ENCODE results near the gene SRPK2. TPM values are rescaled to one million over a fixed set of nuclear protein-coding genes. Genes with fewer than 3 reads are reported as not detected.
"Not testable (repeated sequence)": the region's sequence is repeated elsewhere in the genome, so short reads cannot be mapped to it uniquely, and the experiment has no call there.

SRPK2 gene
- total RNA-seq, 1 experiment from 2014 or later = 58.2 TPM

DNA sequence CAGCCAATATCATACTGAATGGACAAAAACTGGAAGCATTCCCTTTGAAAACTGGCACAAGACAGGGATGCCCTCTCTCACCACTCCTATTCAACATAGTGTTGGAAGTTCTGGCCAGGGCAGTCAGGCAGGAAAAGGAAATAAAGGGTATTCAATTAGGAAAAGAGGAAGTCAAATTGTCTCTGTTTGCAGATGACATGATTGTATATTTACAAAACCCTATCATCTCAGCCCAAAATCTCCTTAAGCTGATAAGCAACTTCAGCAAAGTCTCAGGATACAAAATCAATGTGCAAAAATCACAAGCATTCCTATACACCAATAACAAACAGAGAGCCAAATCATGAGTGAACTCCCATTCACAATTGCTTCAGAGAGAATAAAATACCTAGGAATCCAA is 129.8 kb downstream of the SRPK2 start:
- H3K36me3 ChIP-seq (ENCODE audit: control insufficient read depth, insufficient read depth, low read length); H3K9me3 ChIP-seq (ENCODE audit: control insufficient read depth, insufficient read depth, low read depth, low read length); ATAC-seq; in situ Hi-C loops (cut with HindIII; ENCODE audit: low pct_unique_long_range_greater_than_20kb, low sequenced_read_pairs); DNase-seq (ENCODE audit: low read depth, low spot score); H3K27ac ChIP-seq (ENCODE audit: low read length); CTCF ChIA-PET; intact Hi-C loops (cut with micrococcal nuclease; ENCODE audit: unreplicated experiment); POLR2A ChIA-PET; H3K4me3 ChIP-seq (ENCODE audit: low read depth in 2 of 2, low read length in 2 of 2); BruUV-seq (replicated peaks); H3K27me3 ChIP-seq (ENCODE audit: control insufficient read depth, insufficient read depth, low read length): not testable (repeated sequence)
- H3K4me1 ChIP-seq (ENCODE audit: control insufficient read depth, insufficient read depth, low read length) = peaks cover 11% of the 10 kb centered on the region

DNA sequence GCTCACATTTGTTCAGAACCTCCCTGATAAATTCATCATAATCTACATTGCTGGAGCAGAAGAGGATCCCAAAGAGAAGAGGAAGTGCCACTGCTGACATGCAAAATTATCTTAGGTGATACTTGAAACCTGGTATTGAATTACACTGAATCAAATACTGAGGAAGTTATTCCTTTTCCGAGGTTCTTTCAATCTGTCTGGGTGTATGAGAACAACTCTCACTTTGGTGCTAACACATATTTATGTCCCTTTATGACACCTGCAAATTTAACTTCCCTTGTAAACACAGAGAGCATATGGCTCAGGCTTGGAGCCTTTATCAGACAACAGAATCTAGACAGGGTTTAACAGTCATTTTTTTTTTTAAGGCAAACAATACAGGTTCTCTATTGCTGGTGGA is 131.4 kb downstream of the SRPK2 start:
- ATAC-seq (no peak), DNase-seq (ENCODE audit: low read depth, low spot score) (no peak)
- no peaks in the 10 kb centered on the region for H3K27me3 ChIP-seq (ENCODE audit: control insufficient read depth, insufficient read depth, low read length)
- in situ Hi-C loops (cut with HindIII; ENCODE audit: low pct_unique_long_range_greater_than_20kb, low sequenced_read_pairs) (no loop called here), intact Hi-C loops (cut with micrococcal nuclease; ENCODE audit: unreplicated experiment) (no loop called here)
- BruUV-seq (replicated peaks) = no TSS peak
- POLR2A ChIA-PET = no interaction called here
- H3K27ac ChIP-seq (ENCODE audit: low read length) = no peak overlapping the region
- TF ChIP-seq TCF7L2 (IDR thresholded peaks at IDR 0.05; ENCODE audit: low read depth, low read length) (no peak), POLR2AphosphoS5 (IDR thresholded peaks at IDR 0.05; ENCODE audit: low read depth, low read length) (no peak), SIN3A (IDR thresholded peaks at IDR 0.05; ENCODE audit: borderline replicate concordance, insufficient read depth, low read depth, low read length) (no peak)
- TF ChIP-seq, protein P1, sequence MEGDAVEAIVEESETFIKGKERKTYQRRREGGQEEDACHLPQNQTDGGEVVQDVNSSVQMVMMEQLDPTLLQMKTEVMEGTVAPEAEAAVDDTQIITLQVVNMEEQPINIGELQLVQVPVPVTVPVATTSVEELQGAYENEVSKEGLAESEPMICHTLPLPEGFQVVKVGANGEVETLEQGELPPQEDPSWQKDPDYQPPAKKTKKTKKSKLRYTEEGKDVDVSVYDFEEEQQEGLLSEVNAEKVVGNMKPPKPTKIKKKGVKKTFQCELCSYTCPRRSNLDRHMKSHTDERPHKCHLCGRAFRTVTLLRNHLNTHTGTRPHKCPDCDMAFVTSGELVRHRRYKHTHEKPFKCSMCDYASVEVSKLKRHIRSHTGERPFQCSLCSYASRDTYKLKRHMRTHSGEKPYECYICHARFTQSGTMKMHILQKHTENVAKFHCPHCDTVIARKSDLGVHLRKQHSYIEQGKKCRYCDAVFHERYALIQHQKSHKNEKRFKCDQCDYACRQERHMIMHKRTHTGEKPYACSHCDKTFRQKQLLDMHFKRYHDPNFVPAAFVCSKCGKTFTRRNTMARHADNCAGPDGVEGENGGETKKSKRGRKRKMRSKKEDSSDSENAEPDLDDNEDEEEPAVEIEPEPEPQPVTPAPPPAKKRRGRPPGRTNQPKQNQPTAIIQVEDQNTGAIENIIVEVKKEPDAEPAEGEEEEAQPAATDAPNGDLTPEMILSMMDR (IDR thresholded peaks at IDR 0.05) = no peak
- TF ChIP-seq, protein P2, sequence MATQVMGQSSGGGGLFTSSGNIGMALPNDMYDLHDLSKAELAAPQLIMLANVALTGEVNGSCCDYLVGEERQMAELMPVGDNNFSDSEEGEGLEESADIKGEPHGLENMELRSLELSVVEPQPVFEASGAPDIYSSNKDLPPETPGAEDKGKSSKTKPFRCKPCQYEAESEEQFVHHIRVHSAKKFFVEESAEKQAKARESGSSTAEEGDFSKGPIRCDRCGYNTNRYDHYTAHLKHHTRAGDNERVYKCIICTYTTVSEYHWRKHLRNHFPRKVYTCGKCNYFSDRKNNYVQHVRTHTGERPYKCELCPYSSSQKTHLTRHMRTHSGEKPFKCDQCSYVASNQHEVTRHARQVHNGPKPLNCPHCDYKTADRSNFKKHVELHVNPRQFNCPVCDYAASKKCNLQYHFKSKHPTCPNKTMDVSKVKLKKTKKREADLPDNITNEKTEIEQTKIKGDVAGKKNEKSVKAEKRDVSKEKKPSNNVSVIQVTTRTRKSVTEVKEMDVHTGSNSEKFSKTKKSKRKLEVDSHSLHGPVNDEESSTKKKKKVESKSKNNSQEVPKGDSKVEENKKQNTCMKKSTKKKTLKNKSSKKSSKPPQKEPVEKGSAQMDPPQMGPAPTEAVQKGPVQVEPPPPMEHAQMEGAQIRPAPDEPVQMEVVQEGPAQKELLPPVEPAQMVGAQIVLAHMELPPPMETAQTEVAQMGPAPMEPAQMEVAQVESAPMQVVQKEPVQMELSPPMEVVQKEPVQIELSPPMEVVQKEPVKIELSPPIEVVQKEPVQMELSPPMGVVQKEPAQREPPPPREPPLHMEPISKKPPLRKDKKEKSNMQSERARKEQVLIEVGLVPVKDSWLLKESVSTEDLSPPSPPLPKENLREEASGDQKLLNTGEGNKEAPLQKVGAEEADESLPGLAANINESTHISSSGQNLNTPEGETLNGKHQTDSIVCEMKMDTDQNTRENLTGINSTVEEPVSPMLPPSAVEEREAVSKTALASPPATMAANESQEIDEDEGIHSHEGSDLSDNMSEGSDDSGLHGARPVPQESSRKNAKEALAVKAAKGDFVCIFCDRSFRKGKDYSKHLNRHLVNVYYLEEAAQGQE (IDR thresholded peaks at IDR 0.05; ENCODE audit: insufficient read depth in 1 of 2, low read depth in 2 of 2, low read length in 1 of 2) = no peak
- no peaks in the 10 kb centered on the region for H3K36me3 ChIP-seq (ENCODE audit: control insufficient read depth, insufficient read depth, low read length)
- CTCF ChIA-PET = no interaction called here
- peaks cover 11% of the 10 kb centered on the region for H3K4me1 ChIP-seq (ENCODE audit: control insufficient read depth, insufficient read depth, low read length)
- H3K9me3 ChIP-seq (ENCODE audit: control insufficient read depth, insufficient read depth, low read depth, low read length) = no peaks in the 10 kb centered on the region
- no peak overlapping the region for H3K4me3 ChIP-seq (ENCODE audit: low read depth in 2 of 2, low read length in 2 of 2)

DNA sequence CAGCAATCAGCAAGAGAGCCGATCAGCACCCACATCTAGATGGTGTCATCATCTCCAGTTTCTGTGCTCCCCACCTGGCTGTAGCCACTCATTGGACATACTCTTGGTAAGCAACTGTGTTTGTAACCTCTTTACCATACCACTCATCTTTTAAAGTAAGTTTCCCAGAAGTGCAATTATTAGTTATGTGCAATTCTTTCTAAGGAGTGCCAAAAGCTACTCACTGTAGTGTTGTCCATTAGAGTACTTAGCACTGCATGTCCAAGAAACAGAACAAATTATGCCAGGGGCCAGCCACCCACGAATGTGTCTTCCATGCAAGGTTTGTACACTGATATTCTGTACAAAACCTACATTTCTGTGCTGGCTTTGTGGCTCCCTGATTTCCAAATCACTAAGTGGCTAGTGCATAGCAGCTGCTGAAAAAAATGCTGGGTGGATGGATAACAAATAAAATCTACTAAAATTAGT is 131.9 kb downstream of the SRPK2 start:
- no peaks in the 10 kb centered on the region for H3K27me3 ChIP-seq (ENCODE audit: control insufficient read depth, insufficient read depth, low read length)
- POLR2A ChIA-PET = no interaction called here
- intact Hi-C loops (cut with micrococcal nuclease; ENCODE audit: unreplicated experiment) (no loop called here), in situ Hi-C loops (cut with HindIII; ENCODE audit: low pct_unique_long_range_greater_than_20kb, low sequenced_read_pairs) (no loop called here)
- no peaks in the 10 kb centered on the region for H3K9me3 ChIP-seq (ENCODE audit: control insufficient read depth, insufficient read depth, low read depth, low read length)
- H3K4me1 ChIP-seq (ENCODE audit: control insufficient read depth, insufficient read depth, low read length) = peaks cover 11% of the 10 kb centered on the region
- H3K36me3 ChIP-seq (ENCODE audit: control insufficient read depth, insufficient read depth, low read length) = no peaks in the 10 kb centered on the region
- DNase-seq (ENCODE audit: low read depth, low spot score) (no peak), ATAC-seq (no peak)
- no peak overlapping the region for H3K27ac ChIP-seq (ENCODE audit: low read length)
- BruUV-seq (replicated peaks) = no TSS peak
- no peak overlapping the region for H3K4me3 ChIP-seq (ENCODE audit: low read depth in 2 of 2, low read length in 2 of 2)
- CTCF ChIA-PET = no interaction called here
- TF ChIP-seq SIN3A (IDR thresholded peaks at IDR 0.05; ENCODE audit: borderline replicate concordance, insufficient read depth, low read depth, low read length) (no peak), POLR2AphosphoS5 (IDR thresholded peaks at IDR 0.05; ENCODE audit: low read depth, low read length) (no peak), TCF7L2 (IDR thresholded peaks at IDR 0.05; ENCODE audit: low read depth, low read length) (no peak)
- TF ChIP-seq, protein P1 (IDR thresholded peaks at IDR 0.05) = no peak
- TF ChIP-seq, protein P2 (IDR thresholded peaks at IDR 0.05; ENCODE audit: insufficient read depth in 1 of 2, low read depth in 2 of 2, low read length in 1 of 2) = no peak
